GM11168 (cell line): ENCODE measurements around the gene MAD2L2.

Experiments used
- in situ Hi-C: fragments of 300-500 bp; cut with MboI; formaldehyde crosslinking; loops from one replicate; pipeline ENCODE4 v1.12.0; 2022; ENCODE audit warnings: low sequenced_read_pairs; ENCODE audit not compliant: unreplicated experiment

MAD2L2 gene

GRCh38 chr1:11641776-11642305, 39.1 kb downstream of the MAD2L2 start:
- in situ Hi-C loops, result loop anchor here (10.0 to 25.0 kb wide), 2 partner anchors 307 to 580 kb away; partner anchors contain the start of gene SRM

GRCh38 chr1:11640944-11641343, 40.0 kb downstream of the MAD2L2 start:
- in situ Hi-C loops, result loop anchor here (10.0 to 25.0 kb wide), 2 partner anchors 306 to 579 kb away; partner anchors contain the start of gene SRM

- in situ Hi-C loops, result loop anchor here (10.0 to 25.0 kb wide), 2 partner anchors 305 to 578 kb away; partner anchors contain the start of gene SRM
Observed at GRCh38 chr1:11640101-11640500, 40.8 kb downstream of the MAD2L2 start.

GRCh38 chr1:11639372-11639771, 41.6 kb downstream of the MAD2L2 start:
- in situ Hi-C loops, result loop anchor here (25.0 kb wide), 1 partner anchor 577 kb away; the partner anchor contains the start of gene SRM

GRCh38 chr1:11638121-11638520, 42.8 kb downstream of the MAD2L2 start:
- in situ Hi-C loops, result loop anchor here (25.0 kb wide), 1 partner anchor 576 kb away; the partner anchor contains the start of gene SRM

- in situ Hi-C loops, result loop anchor here (25.0 kb wide), 1 partner anchor 572 kb away; the partner anchor contains the start of gene SRM
Observed at GRCh38 chr1:11634365-11635192, 46.4 kb downstream of the MAD2L2 start.

GRCh38 chr1:11629184-11630016, 51.5 kb downstream of the MAD2L2 start:
- in situ Hi-C loops, result loop anchor here (25.0 kb wide), 1 partner anchor 567 kb away; the partner anchor contains the start of gene SRM

GRCh38 chr1:11628767-11629166, 52.2 kb downstream of the MAD2L2 start:
- in situ Hi-C loops, result loop anchor here (25.0 kb wide), 1 partner anchor 566 kb away; the partner anchor contains the start of gene SRM

GRCh38 chr1:11626551-11626950, 54.4 kb downstream of the MAD2L2 start:
- in situ Hi-C loops, result loop anchor here (25.0 kb wide), 1 partner anchor 564 kb away; the partner anchor contains the start of gene SRM
